Activated CD8-positive, alpha-beta memory T cell treated with anti-CD3 and anti-CD28 coated beads for 4 hours (primary cell): ENCODE measurements around the gene NTM.

ENCODE experiments used
- DNase-seq, 2 donors: peaks; one replicate each; pipeline ENCODE4 v3.0.0-alpha.2; 2020; ENCODE audit warnings: low read depth in 2 of 2

The NTM gene

GRCh38 chr11:131865860-131866259 lies 495.4 kb downstream of the NTM start:
- DNase-seq: no peak

GRCh38 chr11:131866535-131867400 lies 496.4 kb downstream of the NTM start:
- no peak for DNase-seq

- DNase-seq: no peak
Observed at GRCh38 chr11:131867457-131868257, 497.2 kb downstream of the NTM start.

- no peak for DNase-seq
Observed at GRCh38 chr11:131868629-131869507, 498.5 kb downstream of the NTM start.

- no peak for DNase-seq
Observed at GRCh38 chr11:131870305-131870704, 499.9 kb downstream of the NTM start.

- no peak for DNase-seq
Observed at GRCh38 chr11:131871006-131871405, 500.6 kb downstream of the NTM start.

- DNase-seq: no peak
Observed at GRCh38 chr11:131874070-131874469, 503.7 kb downstream of the NTM start.

GRCh38 chr11:131875611-131876010 lies 505.2 kb downstream of the NTM start:
- no peak for DNase-seq

- DNase-seq: no peak
Observed at GRCh38 chr11:131877246-131877942, 507.0 kb downstream of the NTM start.

- no peak for DNase-seq
Observed at GRCh38 chr11:131880316-131880715, 509.9 kb downstream of the NTM start.

- DNase-seq: no peak
Observed at GRCh38 chr11:131880976-131881375, 510.6 kb downstream of the NTM start.

- DNase-seq: no peak
Observed at GRCh38 chr11:131883332-131883731, 512.9 kb downstream of the NTM start.

- no peak for DNase-seq
Observed at GRCh38 chr11:131884461-131885073, 514.2 kb downstream of the NTM start.

GRCh38 chr11:131885431-131885830 lies 515.0 kb downstream of the NTM start:
- no peak for DNase-seq

GRCh38 chr11:131886201-131886600 lies 515.8 kb downstream of the NTM start:
- DNase-seq: no peak

- no peak for DNase-seq
Observed at GRCh38 chr11:131888230-131888855, 517.9 kb downstream of the NTM start.

- no peak for DNase-seq
Observed at GRCh38 chr11:131889146-131889577, 518.7 kb downstream of the NTM start.

GRCh38 chr11:131889760-131890581 lies 519.6 kb downstream of the NTM start:
- no peak for DNase-seq

GRCh38 chr11:131893103-131893890 lies 522.9 kb downstream of the NTM start:
- DNase-seq: no peak
